NCI-H460 (cell line): ENCODE results near the gene ARV1. TPM values are rescaled to one million over a fixed set of nuclear protein-coding genes. Genes with fewer than 3 reads are reported as not detected.
A peak's percentile ranks its signal among the peaks of the same experiment; 100 is the strongest.
"Not testable (repeated sequence)": the region's sequence is repeated elsewhere in the genome, so short reads cannot be mapped to it uniquely, and the experiment has no call there.

Experiments
- DNase-seq: peaks from one replicate; pipeline ENCODE4 v3.0.0-alpha.2; 2016; ENCODE audit warnings: low read depth; ENCODE audit errors: extremely low read depth
- total RNA-seq: library from RNA; depleted of rRNA; stranded (reverse); fragments of >200 nt; shearing (Covaris generic); gene quantifications from 2 replicates; pipeline ENCODE4 v1.2.3, GENCODE V29; 2014; rRNA removed

The ARV1 gene
- total RNA-seq, 1 experiment from 2014 or later, result 45.8 TPM

- DNase-seq, result no peak
Measured at GRCh38 chr1:231040800-231041718, 62.2 kb downstream of the ARV1 start.

- no peak for DNase-seq
Measured at GRCh38 chr1:231041719-231042261, 62.9 kb downstream of the ARV1 start.

GRCh38 chr1:231044588-231044987 lies 65.7 kb downstream of the ARV1 start:
- no peak for DNase-seq

GRCh38 chr1:231045286-231045685 lies 66.4 kb downstream of the ARV1 start:
- DNase-seq, result no peak

- DNase-seq, result not testable (repeated sequence)
Measured at GRCh38 chr1:231045921-231046729, 67.2 kb downstream of the ARV1 start.

GRCh38 chr1:231046730-231047395 lies 68.0 kb downstream of the ARV1 start:
- no peak for DNase-seq

GRCh38 chr1:231047529-231047928 lies 68.6 kb downstream of the ARV1 start:
- not testable (repeated sequence) for DNase-seq

GRCh38 chr1:231048419-231048818 lies 69.5 kb downstream of the ARV1 start:
- not testable (repeated sequence) for DNase-seq

- peak; percentile 85 for DNase-seq
Measured at GRCh38 chr1:231049121-231049979, 70.5 kb downstream of the ARV1 start.

Other genes with a start within 250 kb of the ARV1 start
- 0.17 and 1.1 TPM in 2 replicates for gene CAPN9, start 231.7 kb upstream of the ARV1 start, total RNA-seq
- gene C1orf198, start 110.6 kb upstream of the ARV1 start, total RNA-seq, result 30.8 and 32.7 TPM in 2 replicates
- gene TTC13, start 233 bp upstream of the ARV1 start, total RNA-seq, result 24.1 and 28.2 TPM in 2 replicates
- gene FAM89A, start 61.2 kb downstream of the ARV1 start, total RNA-seq, result 36.6 and 39.3 TPM in 2 replicates
- 0.07 and 0.12 TPM in 2 replicates for gene TRIM67, start 183.0 kb downstream of the ARV1 start, total RNA-seq